NK-92 (cell line): ENCODE data around the gene IQSEC2.

ENCODE experiments used
- DNase-seq: peaks from one replicate; lab custom pipeline; 2025; ENCODE audit not compliant: unreplicated experiment; lab: John Stamatoyannopoulos, UW

IQSEC2 gene

GRCh38 chrX:53281321-53281822 is at the start of gene IQSEC2:
TSS of gene IQSEC2 (minus strand) at chrX:53281584.
- DNase-seq: no peak

- DNase-seq: no peak
These were observed 48.9 kb upstream of the IQSEC2 start for GRCh38 chrX:53330331-53330730.

GRCh38 chrX:53324803-53325202 is 43.4 kb upstream of the IQSEC2 start:
- DNase-seq: no peak

GRCh38 chrX:53324085-53324484 is 42.7 kb upstream of the IQSEC2 start:
- no peak for DNase-seq

- no peak for DNase-seq
These were observed 41.8 kb upstream of the IQSEC2 start for GRCh38 chrX:53323196-53323595.

- DNase-seq: no peak
These were observed 40.6 kb upstream of the IQSEC2 start for GRCh38 chrX:53321943-53322497.

GRCh38 chrX:53321230-53321942 is 40.0 kb upstream of the IQSEC2 start:
- no peak for DNase-seq

GRCh38 chrX:53320543-53321229 is 39.3 kb upstream of the IQSEC2 start:
- no peak for DNase-seq

- no peak for DNase-seq
These were observed 38.5 kb upstream of the IQSEC2 start for GRCh38 chrX:53319614-53320542.

- no peak for DNase-seq
These were observed 37.5 kb upstream of the IQSEC2 start for GRCh38 chrX:53318766-53319353.

GRCh38 chrX:53317365-53318069 is 36.1 kb upstream of the IQSEC2 start:
- no peak for DNase-seq

GRCh38 chrX:53316860-53317237 is 35.5 kb upstream of the IQSEC2 start:
- no peak for DNase-seq

- DNase-seq: no peak
These were observed 34.9 kb upstream of the IQSEC2 start for GRCh38 chrX:53316111-53316859.

- no peak for DNase-seq
These were observed 32.3 kb upstream of the IQSEC2 start for GRCh38 chrX:53313728-53314105.

GRCh38 chrX:53312946-53313727 is 31.8 kb upstream of the IQSEC2 start:
- no peak for DNase-seq

- DNase-seq: no peak
These were observed 28.5 kb upstream of the IQSEC2 start for GRCh38 chrX:53309837-53310236.

- DNase-seq: no peak
These were observed 27.5 kb upstream of the IQSEC2 start for GRCh38 chrX:53308836-53309235.

- no peak for DNase-seq
These were observed 24.9 kb upstream of the IQSEC2 start for GRCh38 chrX:53305996-53306937.
